WTC11 (cell line): ENCODE data around the gene ELAVL1.

Experiments used
- CDX4 ChIP-seq: fragments of 250-450 bp; sonication (Bioruptor Pico); IDR thresholded peaks from 2 replicates; pipeline ENCODE4 v1.9.0; 2021; ENCODE audit warnings: moderate library complexity, mild to moderate bottlenecking, inconsistent platforms, borderline replicate concordance
- CTCF ChIP-seq: fragments of 200-600 bp; IDR thresholded peaks from 2 replicates; pipeline ENCODE4 v1.8.0; 2022; ENCODE audit warnings: antibody characterized with exemption
- IRF2 ChIP-seq: sonication (generic); formaldehyde crosslinking; IDR thresholded peaks from 2 replicates; pipeline ENCODE4 v1.8.0; 2022; ENCODE audit warnings: low read depth, missing genetic modification reagents, borderline replicate concordance
- SP1 ChIP-seq: sonication (generic); formaldehyde crosslinking; conservative IDR thresholded peaks from 2 replicates; pipeline ENCODE4 v1.8.1; 2022; ENCODE audit warnings: missing genetic modification reagents
- ZBTB21 ChIP-seq: sonication (generic); formaldehyde crosslinking; IDR thresholded peaks from 2 replicates; pipeline ENCODE4 v1.8.1; 2023; ENCODE audit warnings: mild to moderate bottlenecking, missing genetic modification reagents, borderline replicate concordance
- ZNF121 ChIP-seq: sonication (generic); formaldehyde crosslinking; IDR thresholded peaks from 2 replicates; pipeline ENCODE4 v1.8.0; 2023; ENCODE audit warnings: missing genetic modification reagents
- ZNF232 ChIP-seq: sonication (generic); formaldehyde crosslinking; IDR thresholded peaks from 2 replicates; pipeline ENCODE4 v1.8.0; 2022; ENCODE audit warnings: mild to moderate bottlenecking, missing genetic modification reagents
- ZNF263 ChIP-seq: sonication (generic); formaldehyde crosslinking; IDR thresholded peaks from 2 replicates; pipeline ENCODE4 v1.8.1; 2022; ENCODE audit warnings: low read depth, mild to moderate bottlenecking, moderate library complexity, missing genetic modification reagents
- TF ChIP-seq, protein P1 (sequence below): sonication (generic); formaldehyde crosslinking; IDR thresholded peaks from 2 replicates; pipeline ENCODE4 v1.8.0; 2023; ENCODE audit warnings: missing genetic modification reagents, mild to moderate bottlenecking, borderline replicate concordance
- TF ChIP-seq, protein P2 (sequence below): sonication (generic); formaldehyde crosslinking; IDR thresholded peaks from 2 replicates; pipeline ENCODE4 v1.8.0; 2023; ENCODE audit warnings: missing genetic modification reagents
- TF ChIP-seq, protein P3 (sequence below): sonication (generic); formaldehyde crosslinking; IDR thresholded peaks from 2 replicates; pipeline ENCODE4 v1.8.0; 2022; ENCODE audit warnings: mild to moderate bottlenecking, missing genetic modification reagents
- TF ChIP-seq, protein P4 (sequence below): sonication (generic); formaldehyde crosslinking; IDR thresholded peaks from 2 replicates; pipeline ENCODE4 v1.8.0; 2022; ENCODE audit warnings: mild to moderate bottlenecking, missing genetic modification reagents
- TF ChIP-seq, protein P5 (sequence below): sonication (generic); formaldehyde crosslinking; IDR thresholded peaks from 2 replicates; pipeline ENCODE4 v1.8.0; 2022; ENCODE audit warnings: mild to moderate bottlenecking, missing genetic modification reagents
- TF ChIP-seq, protein P6 (sequence below): sonication (generic); formaldehyde crosslinking; IDR thresholded peaks from 2 replicates; pipeline ENCODE4 v1.8.0; 2022; ENCODE audit warnings: mild to moderate bottlenecking, missing genetic modification reagents

- TF ChIP-seq ZBTB21 (CRISPR knock-in tag) (no peak), SP1 (CRISPR knock-in tag) (no peak), CTCF (no peak), IRF2 (CRISPR knock-in tag) (no peak), CDX4 (CRISPR knock-in tag) (no peak), ZNF263 (CRISPR knock-in tag) (no peak), ZNF232 (CRISPR knock-in tag) (no peak), ZNF121 (CRISPR knock-in tag) (no peak)
- TF ChIP-seq, protein P1, sequence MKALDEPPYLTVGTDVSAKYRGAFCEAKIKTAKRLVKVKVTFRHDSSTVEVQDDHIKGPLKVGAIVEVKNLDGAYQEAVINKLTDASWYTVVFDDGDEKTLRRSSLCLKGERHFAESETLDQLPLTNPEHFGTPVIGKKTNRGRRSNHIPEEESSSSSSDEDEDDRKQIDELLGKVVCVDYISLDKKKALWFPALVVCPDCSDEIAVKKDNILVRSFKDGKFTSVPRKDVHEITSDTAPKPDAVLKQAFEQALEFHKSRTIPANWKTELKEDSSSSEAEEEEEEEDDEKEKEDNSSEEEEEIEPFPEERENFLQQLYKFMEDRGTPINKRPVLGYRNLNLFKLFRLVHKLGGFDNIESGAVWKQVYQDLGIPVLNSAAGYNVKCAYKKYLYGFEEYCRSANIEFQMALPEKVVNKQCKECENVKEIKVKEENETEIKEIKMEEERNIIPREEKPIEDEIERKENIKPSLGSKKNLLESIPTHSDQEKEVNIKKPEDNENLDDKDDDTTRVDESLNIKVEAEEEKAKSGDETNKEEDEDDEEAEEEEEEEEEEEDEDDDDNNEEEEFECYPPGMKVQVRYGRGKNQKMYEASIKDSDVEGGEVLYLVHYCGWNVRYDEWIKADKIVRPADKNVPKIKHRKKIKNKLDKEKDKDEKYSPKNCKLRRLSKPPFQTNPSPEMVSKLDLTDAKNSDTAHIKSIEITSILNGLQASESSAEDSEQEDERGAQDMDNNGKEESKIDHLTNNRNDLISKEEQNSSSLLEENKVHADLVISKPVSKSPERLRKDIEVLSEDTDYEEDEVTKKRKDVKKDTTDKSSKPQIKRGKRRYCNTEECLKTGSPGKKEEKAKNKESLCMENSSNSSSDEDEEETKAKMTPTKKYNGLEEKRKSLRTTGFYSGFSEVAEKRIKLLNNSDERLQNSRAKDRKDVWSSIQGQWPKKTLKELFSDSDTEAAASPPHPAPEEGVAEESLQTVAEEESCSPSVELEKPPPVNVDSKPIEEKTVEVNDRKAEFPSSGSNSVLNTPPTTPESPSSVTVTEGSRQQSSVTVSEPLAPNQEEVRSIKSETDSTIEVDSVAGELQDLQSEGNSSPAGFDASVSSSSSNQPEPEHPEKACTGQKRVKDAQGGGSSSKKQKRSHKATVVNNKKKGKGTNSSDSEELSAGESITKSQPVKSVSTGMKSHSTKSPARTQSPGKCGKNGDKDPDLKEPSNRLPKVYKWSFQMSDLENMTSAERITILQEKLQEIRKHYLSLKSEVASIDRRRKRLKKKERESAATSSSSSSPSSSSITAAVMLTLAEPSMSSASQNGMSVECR: no peak
- TF ChIP-seq, protein P2, sequence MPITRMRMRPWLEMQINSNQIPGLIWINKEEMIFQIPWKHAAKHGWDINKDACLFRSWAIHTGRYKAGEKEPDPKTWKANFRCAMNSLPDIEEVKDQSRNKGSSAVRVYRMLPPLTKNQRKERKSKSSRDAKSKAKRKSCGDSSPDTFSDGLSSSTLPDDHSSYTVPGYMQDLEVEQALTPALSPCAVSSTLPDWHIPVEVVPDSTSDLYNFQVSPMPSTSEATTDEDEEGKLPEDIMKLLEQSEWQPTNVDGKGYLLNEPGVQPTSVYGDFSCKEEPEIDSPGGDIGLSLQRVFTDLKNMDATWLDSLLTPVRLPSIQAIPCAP (CRISPR knock-in tag): no peak
- TF ChIP-seq, protein P3, sequence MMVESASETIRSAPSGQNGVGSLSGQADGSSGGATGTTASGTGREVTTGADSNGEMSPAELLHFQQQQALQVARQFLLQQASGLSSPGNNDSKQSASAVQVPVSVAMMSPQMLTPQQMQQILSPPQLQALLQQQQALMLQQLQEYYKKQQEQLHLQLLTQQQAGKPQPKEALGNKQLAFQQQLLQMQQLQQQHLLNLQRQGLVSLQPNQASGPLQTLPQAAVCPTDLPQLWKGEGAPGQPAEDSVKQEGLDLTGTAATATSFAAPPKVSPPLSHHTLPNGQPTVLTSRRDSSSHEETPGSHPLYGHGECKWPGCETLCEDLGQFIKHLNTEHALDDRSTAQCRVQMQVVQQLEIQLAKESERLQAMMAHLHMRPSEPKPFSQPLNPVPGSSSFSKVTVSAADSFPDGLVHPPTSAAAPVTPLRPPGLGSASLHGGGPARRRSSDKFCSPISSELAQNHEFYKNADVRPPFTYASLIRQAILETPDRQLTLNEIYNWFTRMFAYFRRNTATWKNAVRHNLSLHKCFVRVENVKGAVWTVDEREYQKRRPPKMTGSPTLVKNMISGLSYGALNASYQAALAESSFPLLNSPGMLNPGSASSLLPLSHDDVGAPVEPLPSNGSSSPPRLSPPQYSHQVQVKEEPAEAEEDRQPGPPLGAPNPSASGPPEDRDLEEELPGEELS (CRISPR knock-in tag): no peak
- TF ChIP-seq, protein P4, sequence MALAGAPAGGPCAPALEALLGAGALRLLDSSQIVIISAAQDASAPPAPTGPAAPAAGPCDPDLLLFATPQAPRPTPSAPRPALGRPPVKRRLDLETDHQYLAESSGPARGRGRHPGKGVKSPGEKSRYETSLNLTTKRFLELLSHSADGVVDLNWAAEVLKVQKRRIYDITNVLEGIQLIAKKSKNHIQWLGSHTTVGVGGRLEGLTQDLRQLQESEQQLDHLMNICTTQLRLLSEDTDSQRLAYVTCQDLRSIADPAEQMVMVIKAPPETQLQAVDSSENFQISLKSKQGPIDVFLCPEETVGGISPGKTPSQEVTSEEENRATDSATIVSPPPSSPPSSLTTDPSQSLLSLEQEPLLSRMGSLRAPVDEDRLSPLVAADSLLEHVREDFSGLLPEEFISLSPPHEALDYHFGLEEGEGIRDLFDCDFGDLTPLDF (CRISPR knock-in tag): no peak
- TF ChIP-seq, protein P5, sequence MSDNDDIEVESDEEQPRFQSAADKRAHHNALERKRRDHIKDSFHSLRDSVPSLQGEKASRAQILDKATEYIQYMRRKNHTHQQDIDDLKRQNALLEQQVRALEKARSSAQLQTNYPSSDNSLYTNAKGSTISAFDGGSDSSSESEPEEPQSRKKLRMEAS (CRISPR knock-in tag): peak; percentile 17; the same call in 1 of the 2 replicates
- TF ChIP-seq, protein P6, sequence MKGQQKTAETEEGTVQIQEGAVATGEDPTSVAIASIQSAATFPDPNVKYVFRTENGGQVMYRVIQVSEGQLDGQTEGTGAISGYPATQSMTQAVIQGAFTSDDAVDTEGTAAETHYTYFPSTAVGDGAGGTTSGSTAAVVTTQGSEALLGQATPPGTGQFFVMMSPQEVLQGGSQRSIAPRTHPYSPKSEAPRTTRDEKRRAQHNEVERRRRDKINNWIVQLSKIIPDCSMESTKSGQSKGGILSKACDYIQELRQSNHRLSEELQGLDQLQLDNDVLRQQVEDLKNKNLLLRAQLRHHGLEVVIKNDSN (CRISPR knock-in tag): no peak
These were observed 89.1 kb downstream of the ELAVL1 start for GRCh38 chr19:7916103-7916954.
